Erythroblast (primary cell): ENCODE data around the gene NEFH.

Experiments used
- GATA1 ChIP-seq: IDR thresholded peaks from 2 replicates; pipeline ENCODE4 v1.6.1; 2011; ENCODE audit warnings: low read depth, mild to moderate bottlenecking, control low read depth, low read length, moderate library complexity
- POLR2A ChIP-seq: IDR thresholded peaks from 2 replicates; pipeline ENCODE4 v1.6.1; 2011; ENCODE audit warnings: mild to moderate bottlenecking, low read length

DNA sequence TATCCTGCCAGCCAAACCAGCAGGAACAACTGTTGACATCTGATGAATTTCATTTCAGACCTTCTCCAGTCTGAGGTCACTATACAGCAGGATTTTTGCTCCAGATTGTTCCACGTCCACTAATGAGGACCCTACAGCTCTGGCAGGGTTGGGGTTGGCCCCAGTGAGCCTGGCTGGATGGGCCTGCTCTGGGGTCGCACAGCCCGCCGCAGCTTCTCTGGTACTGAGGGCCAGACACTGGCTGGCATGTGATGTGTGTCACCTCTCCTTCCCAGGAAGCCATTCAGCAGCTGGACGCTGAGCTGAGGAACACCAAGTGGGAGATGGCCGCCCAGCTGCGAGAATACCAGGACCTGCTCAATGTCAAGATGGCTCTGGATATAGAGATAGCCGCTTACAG is 5.4 kb downstream of the NEFH start:
- TF ChIP-seq POLR2A (no peak), GATA1 (no peak)
